ENCODE measurements around the gene ERCC6L2. TPM values are rescaled to one million over a fixed set of nuclear protein-coding genes. Genes with fewer than 3 reads are reported as not detected.
A peak's percentile ranks its signal among the peaks of the same experiment; 100 is the strongest.

ERCC6L2 gene
- total RNA-seq, 1 experiment from 2014 or later = 45.4 TPM

DNA sequence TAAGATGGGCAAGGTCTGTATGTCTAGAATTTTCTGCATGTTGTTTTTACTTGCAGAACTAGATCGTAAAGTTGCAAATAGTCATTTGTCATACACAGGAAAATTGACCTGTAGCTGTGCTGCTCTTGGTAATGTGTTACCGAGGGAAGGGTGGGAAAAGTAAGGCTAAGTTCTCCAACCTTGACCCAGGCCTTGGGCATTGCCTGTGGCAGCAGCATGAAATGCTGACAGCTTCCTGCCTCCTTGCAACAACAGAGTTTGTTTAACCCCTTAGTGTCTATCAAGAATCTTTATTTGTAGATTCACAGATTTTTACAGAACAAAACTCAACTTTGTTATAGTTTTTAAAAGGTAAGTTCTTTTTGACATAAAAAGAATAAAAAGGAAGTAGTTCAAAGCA is 48.3 kb downstream of the ERCC6L2 start:
- Histone ChIP-seq H3K27me3 (replicated peaks; ENCODE audit: control insufficient read depth, insufficient read depth, low read length) (no peaks in the 10 kb centered on the region), H3K9me3 (no peaks in the 10 kb centered on the region), H3K36me3 (ENCODE audit: control insufficient read depth, insufficient read depth, low read length) (no peaks in the 10 kb centered on the region), H3K4me1 (peaks cover 18% of the 10 kb centered on the region), H3K4me3 (ENCODE audit: low read depth, low read length) (no peak overlapping the region)
- TF ChIP-seq, protein P1, sequence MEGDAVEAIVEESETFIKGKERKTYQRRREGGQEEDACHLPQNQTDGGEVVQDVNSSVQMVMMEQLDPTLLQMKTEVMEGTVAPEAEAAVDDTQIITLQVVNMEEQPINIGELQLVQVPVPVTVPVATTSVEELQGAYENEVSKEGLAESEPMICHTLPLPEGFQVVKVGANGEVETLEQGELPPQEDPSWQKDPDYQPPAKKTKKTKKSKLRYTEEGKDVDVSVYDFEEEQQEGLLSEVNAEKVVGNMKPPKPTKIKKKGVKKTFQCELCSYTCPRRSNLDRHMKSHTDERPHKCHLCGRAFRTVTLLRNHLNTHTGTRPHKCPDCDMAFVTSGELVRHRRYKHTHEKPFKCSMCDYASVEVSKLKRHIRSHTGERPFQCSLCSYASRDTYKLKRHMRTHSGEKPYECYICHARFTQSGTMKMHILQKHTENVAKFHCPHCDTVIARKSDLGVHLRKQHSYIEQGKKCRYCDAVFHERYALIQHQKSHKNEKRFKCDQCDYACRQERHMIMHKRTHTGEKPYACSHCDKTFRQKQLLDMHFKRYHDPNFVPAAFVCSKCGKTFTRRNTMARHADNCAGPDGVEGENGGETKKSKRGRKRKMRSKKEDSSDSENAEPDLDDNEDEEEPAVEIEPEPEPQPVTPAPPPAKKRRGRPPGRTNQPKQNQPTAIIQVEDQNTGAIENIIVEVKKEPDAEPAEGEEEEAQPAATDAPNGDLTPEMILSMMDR (IDR thresholded peaks at IDR 0.05; ENCODE audit: insufficient read depth in 1 of 2, low read depth in 1 of 2, low read length in 1 of 2, severe bottlenecking in 1 of 2, unreplicated experiment in 1 of 2) = no peak
- H3K9me3 Mint-ChIP-seq (ENCODE audit: unreplicated experiment) = no peaks in the 10 kb centered on the region
- no peak overlapping the region for H3K27ac Mint-ChIP-seq (ENCODE audit: unreplicated experiment)
- H3K4me1 Mint-ChIP-seq (ENCODE audit: low read depth, unreplicated experiment) = peaks cover 7% of the 10 kb centered on the region
- intact Hi-C loops (cut with micrococcal nuclease; ENCODE audit: unreplicated experiment) = no loop called here
- peak; percentile 10 to 42 for DNase-seq
- no peak overlapping the region for H3K4me3 Mint-ChIP-seq (ENCODE audit: unreplicated experiment)
- peaks cover 30% of the 10 kb centered on the region for H3K36me3 Mint-ChIP-seq (ENCODE audit: insufficient read depth, unreplicated experiment)
- ChIA-PET CTCF (no interaction called here), POLR2A (no interaction called here)
- no TSS peak for BruUV-seq (replicated peaks)
- H3K27me3 Mint-ChIP-seq (ENCODE audit: insufficient read depth, unreplicated experiment) = no peaks in the 10 kb centered on the region

DNA sequence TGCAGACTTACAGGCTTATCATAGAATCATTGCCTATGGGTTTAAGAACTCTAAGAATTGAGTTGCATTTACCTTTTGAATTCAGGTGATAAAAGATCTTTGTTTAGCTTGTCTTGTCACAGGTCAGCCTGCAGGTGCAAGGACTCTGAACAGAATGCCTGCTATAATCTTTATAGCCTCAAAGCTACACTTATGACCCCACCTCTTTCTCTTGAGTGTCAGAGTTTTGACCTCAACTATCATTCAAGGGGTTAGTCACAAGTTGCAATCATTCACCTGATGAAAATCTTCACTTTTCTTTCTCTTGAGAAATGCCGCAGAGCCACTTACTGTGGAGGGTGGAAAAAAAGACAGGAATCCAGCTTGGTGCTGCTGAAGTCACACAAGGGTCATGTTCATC is 49.5 kb downstream of the ERCC6L2 start:
- Mint-ChIP-seq H3K4me3 (ENCODE audit: unreplicated experiment) (no peak overlapping the region), H3K9me3 (ENCODE audit: unreplicated experiment) (no peaks in the 10 kb centered on the region), H3K36me3 (ENCODE audit: insufficient read depth, unreplicated experiment) (peaks cover 30% of the 10 kb centered on the region), H3K4me1 (ENCODE audit: low read depth, unreplicated experiment) (peaks cover 11% of the 10 kb centered on the region), H3K27me3 (ENCODE audit: insufficient read depth, unreplicated experiment) (no peaks in the 10 kb centered on the region), H3K27ac (ENCODE audit: unreplicated experiment) (no peak overlapping the region)
- BruUV-seq (replicated peaks) = no TSS peak
- TF ChIP-seq, protein P1 (IDR thresholded peaks at IDR 0.05; ENCODE audit: insufficient read depth in 1 of 2, low read depth in 1 of 2, low read length in 1 of 2, severe bottlenecking in 1 of 2, unreplicated experiment in 1 of 2) = no peak
- Histone ChIP-seq H3K4me1 (peaks cover 25% of the 10 kb centered on the region), H3K27me3 (replicated peaks; ENCODE audit: control insufficient read depth, insufficient read depth, low read length) (no peaks in the 10 kb centered on the region), H3K9me3 (no peaks in the 10 kb centered on the region), H3K36me3 (ENCODE audit: control insufficient read depth, insufficient read depth, low read length) (no peaks in the 10 kb centered on the region), H3K4me3 (ENCODE audit: low read depth, low read length) (no peak overlapping the region)
- POLR2A ChIA-PET = no interaction called here
- peak; percentile 45 to 49 for DNase-seq
- intact Hi-C loops (cut with micrococcal nuclease; ENCODE audit: unreplicated experiment) = no loop called here
- CTCF ChIA-PET = no interaction called here

DNA sequence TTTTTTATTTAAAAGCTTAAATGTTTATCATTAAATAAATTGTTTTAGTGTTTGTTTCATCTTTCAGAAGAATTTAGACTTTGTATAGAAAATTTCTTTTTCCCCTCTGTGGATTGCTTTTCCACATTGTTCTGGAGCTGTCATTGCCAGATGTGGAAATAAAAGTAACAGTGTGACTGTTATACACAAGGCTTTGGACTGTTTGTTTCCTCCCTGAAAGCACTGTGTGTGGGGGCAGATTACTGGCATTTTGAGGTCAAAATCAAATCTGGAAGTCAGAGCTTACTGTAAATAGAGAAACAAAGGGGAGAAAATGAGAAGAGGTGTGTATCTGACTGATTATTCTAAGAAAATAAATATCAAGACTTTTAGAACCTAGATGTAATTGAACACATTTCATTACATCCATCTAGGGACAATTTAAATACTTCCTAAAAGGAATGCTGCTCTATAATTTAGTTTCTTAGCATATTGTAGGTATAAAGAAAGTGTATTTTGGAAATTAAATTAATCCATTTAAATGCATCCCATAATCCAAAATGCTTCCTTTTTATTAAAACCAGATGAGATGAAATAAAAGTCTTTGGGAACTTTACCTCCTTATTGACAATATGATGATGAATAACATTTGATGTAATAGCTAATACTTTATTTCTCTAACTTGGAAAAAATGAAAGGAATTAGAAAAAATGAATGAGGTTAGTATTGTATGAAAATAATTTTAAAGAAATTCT is 51.9 kb downstream of the ERCC6L2 start:
- Mint-ChIP-seq H3K4me1 (ENCODE audit: low read depth, unreplicated experiment) (peaks cover 19% of the 10 kb centered on the region), H3K27me3 (ENCODE audit: insufficient read depth, unreplicated experiment) (no peaks in the 10 kb centered on the region), H3K36me3 (ENCODE audit: insufficient read depth, unreplicated experiment) (peaks cover 50% of the 10 kb centered on the region), H3K4me3 (ENCODE audit: unreplicated experiment) (no peak overlapping the region), H3K27ac (ENCODE audit: unreplicated experiment) (no peak overlapping the region), H3K9me3 (ENCODE audit: unreplicated experiment) (no peaks in the 10 kb centered on the region)
- TF ChIP-seq, protein P1 (IDR thresholded peaks at IDR 0.05; ENCODE audit: insufficient read depth in 1 of 2, low read depth in 1 of 2, low read length in 1 of 2, severe bottlenecking in 1 of 2, unreplicated experiment in 1 of 2) = no peak
- Histone ChIP-seq H3K4me1 (peaks cover 27% of the 10 kb centered on the region), H3K36me3 (ENCODE audit: control insufficient read depth, insufficient read depth, low read length) (peaks cover 1% of the 10 kb centered on the region; the same call in 1 of the 2 replicates), H3K27me3 (replicated peaks; ENCODE audit: control insufficient read depth, insufficient read depth, low read length) (no peaks in the 10 kb centered on the region), H3K9me3 (no peaks in the 10 kb centered on the region), H3K4me3 (ENCODE audit: low read depth, low read length) (no peak overlapping the region)
- no TSS peak for BruUV-seq (replicated peaks)
- intact Hi-C loops (cut with micrococcal nuclease; ENCODE audit: unreplicated experiment) = no loop called here
- CTCF ChIA-PET = no interaction called here
- POLR2A ChIA-PET = no interaction called here
- DNase-seq = no peak
